ENCODE data around the gene PIGH. TPM values are rescaled to one million over a fixed set of nuclear protein-coding genes. Genes with fewer than 3 reads are reported as not detected.

The PIGH gene
- polyA plus RNA-seq, 12 donors: 12.6 to 18.2 (median 15.7) TPM; not detected in 2

DNA sequence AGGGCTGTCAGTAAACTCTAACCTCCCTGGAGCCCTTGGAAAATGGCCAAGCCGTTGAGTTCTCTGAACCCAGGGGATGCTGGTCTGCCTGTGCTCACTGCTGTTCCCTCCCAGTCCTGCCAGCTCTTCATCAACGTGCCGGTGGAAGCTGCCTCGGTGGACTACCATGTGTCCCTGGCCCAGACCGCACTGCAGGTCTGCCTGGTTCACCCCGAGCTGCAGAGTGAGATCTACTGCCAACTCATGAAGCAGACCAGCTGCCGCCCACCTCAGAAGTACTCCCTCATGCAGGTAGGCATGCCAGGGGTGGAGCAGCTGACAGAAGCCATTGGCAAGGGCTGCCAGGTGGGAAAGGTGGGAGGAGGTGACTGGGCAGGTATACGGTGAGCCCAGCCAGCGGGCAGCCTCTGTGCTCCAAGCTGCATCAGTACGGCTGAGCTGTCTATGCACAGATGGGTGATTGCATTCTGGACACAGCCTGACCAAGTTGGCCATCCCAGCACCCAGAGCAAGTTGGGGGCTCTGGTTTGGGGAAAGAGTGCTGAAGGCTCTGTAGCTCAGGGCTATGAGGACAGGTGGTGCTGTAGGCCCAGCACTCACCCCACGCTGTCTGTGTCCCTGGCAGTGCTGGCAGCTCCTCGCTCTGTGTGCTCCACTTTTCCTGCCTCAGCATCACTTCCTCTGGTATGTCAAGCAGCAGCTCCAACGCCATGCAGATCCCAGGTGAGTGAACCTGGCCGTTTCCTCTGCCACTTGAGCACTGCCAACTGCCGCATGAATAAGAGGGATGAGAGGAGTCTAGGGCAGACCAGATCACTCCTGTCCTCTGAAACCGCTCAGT lies 21.9 kb downstream of the PIGH start:
- no peak for DNase-seq

DNA sequence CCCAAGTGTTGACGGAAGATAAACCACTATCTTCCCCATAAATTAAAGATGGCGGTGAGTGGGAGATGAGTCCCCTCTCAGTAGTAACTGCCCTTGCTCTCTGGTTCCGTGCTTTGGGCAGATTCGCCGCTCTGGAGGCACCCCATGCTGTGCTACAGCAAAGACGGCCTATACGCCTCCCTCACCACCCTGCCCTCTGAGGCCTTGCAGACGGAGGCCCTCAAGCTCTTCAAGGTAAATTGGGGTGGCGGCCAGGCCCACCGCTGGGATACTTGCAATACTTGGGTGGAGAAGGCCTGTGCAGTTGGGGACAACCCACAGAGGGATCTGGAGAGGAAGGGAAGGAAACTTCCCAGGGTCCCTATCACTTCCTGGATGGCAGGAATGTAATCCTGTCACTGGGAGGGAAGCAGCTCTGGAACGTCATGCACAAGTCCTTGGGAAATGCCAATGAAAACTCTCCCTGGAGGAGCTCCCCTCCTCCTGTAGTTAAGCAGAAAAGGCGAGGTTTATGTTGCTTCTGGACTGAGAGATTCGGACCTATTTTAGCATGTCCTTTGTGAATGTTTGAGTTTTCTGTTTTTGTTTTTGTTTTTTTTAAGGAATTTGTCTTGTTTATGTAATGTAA lies 22.8 kb downstream of the PIGH start:
- DNase-seq: no peak

DNA sequence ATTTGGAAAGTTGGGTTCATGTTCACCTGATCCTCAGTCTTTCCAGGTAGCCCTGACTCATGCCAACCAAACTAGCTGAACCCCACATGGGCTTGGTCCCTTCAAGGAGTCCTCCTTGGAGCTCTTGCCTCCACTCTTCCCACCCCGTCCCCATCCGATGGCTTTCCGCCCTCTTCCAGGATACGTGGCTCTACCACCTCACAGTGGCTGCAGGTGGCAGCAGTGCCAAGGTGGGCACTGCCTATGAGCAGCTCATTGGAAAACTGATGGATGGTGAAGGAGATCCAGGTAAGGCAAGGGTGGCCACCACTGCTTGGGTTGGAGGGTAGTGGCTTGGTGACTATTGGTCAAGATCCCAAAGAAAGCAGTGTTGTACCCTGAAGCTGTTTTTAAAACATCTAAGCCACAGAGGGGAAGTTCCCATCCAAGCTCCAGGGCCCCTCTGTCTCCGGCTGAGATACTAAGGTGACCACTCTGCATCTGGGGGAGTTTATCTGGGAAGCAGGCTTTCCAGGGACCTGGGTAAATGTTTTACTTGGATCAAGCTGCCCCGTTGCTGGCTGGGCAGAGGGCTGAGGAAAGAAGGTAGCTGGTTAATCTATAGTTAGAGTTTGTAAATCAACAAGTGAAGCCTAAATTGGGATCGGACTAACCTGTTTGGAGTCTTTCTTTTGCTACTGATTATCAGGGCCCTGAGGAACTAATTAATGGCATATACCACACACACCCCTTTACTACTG lies 23.7 kb downstream of the PIGH start:
- no peak for DNase-seq

DNA sequence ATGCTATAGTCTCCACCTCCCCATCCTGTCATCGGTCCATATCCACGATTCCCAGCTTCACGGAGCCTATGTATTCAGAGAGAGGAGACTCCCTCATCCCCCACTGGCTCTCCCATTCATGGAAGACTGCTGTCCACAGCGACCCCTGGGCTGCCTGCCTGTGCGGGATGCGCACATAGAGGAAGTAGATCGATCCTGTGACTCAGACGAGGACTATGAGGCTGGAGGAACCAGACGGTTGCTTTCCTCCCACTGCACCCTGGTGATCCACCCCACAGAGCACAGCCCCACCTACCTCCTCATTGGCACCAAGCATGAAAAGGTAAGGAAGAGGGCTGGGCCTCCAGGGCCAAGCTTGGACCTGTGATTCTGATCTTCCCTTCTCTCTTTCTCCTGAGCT lies 24.4 kb downstream of the PIGH start:
- DNase-seq: no peak

DNA sequence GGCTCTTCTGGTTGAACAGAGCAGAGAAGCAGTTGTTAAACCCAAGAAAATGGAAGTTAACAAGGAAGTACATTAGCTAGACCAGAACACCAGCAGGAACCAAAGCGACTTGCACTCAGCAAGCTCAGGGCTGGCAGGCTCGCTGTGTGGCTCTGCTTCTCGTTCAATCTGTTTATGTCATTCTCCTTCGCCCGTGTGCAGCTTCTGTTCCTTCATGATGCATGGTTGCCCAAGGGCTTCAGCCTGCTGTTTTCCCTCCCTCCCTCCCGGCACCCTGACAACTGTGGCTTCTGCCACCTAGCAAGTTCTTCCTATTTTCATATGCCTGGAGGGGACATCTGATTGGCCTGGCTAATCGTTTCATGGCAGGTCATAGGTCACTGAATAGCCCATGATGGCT lies 25.3 kb downstream of the PIGH start:
- DNase-seq: no peak

DNA sequence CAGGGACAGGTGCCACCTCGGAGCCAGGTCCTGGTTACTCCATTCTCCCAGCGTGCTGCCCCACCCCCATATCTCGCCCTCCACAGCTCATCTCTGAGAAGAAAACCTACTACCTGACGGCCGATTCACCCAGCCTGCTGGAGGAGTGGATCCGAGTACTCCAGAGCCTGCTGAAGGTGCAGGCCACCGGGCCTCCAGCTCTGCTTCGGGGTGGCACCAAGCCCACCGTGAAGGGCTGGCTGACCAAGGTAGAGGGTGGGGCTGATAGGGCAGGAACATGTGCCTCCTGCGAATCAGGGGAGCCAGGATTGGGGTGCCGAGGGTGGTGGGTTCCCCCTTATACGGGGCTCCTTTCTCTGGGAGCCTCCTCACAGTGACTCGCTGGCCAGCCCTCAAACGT lies 25.9 kb downstream of the PIGH start:
- no peak for DNase-seq

DNA sequence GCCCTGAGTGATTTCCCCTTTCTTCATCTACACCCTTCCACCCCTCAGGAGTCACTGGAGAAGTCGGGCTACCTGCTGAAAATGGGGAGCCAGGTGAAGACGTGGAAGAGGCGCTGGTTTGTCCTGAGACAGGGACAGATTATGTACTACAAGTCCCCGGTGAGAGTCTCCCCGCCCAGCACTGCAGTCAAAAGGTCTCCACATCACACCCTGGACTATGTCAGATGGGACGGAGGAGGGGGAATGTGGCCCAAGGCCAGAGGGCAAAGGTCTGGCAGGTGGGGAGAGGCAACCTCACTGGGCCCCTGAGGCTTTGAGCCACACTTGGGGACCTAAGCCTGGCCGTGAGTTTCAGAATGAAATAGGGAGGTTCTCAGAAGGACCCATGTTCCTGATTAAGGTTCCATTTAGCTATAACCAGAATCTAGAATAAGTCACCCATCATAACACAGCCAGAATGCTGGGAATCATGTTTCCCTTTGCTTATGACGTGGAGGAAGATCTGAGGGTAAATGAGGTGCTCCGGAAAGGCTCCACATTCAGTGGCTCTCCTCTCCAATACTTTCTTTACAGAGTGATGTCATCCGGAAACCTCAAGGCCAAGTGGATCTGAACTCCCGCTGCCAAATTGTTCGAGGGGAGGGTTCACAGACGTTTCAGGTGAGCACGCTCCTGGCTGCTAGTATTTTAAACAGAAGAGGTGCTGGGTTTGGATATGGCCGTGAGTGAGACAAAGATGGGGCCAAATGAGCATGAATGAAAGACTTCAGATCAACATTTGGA lies 26.6 kb downstream of the PIGH start:
- DNase-seq: no peak

DNA sequence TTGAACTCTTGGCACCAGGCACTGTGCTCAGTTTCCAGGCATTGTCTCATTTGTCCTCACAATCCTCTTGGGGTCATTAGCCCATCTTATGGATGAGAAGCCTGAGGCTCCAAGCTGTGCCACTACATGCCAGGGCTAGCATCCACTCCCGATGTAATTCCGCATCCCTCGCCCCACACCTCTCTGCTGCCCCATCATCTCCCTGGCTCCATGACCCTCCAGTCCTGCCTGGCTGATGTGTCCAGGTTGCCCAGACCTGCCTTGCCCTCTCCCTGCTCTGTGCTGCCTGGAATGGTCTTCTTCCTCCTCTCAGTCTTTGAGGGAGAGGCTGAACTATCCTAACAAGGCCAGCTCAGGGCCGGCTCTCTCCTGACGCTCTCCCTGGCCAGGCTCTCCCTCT lies 27.5 kb downstream of the PIGH start:
- no peak for DNase-seq

DNA sequence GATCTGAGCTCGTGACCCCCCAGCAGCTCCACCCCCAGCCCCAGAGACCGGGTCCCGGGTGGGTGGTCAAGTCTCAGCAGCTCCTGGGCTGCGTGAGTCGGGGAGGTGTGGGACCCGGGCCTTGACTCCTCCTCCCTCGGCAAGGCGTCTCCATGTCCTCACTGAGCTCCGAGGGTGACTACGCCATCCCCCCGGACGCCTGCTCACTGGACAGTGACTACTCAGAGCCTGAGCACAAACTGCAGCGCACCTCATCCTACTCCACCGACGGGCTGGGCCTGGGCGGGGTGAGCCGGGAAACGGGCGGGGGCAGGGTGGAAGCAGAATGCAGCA lies 28.1 kb downstream of the PIGH start:
- no peak for DNase-seq

DNA sequence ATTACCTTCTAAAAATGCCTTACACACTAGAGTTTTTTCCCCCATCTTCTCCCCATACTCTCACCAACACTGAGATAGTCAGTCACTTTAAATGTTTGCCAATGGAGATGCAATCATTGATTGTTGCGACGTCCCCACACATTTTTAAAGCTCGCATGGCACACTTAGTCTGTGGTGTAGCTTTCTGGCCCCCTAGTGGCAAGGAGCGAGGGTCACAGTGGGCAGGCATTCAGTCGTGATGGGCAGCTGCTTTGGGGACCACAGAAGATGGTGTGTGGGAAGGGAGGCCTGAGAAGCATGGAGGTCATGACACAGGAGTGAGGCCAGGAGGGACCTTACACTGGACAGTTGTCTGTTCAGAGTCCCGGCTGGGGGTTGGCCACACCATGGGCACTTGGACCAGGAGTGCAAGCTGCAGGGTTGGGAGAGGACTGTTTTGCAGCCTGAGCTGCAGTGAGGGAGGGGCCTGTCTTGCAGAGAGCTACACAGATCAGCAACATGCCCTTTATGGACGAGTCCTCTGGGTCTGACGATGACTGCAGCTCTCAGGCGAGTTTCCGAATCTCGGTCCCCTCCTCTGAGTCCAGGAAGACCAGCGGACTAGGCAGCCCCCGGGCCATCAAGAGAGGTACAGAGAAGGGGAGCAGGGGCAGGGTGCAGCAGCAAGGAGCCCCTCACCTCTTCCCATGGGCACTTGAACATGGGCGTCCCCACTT lies 28.6 kb downstream of the PIGH start:
- peak; percentile 54 for DNase-seq

DNA sequence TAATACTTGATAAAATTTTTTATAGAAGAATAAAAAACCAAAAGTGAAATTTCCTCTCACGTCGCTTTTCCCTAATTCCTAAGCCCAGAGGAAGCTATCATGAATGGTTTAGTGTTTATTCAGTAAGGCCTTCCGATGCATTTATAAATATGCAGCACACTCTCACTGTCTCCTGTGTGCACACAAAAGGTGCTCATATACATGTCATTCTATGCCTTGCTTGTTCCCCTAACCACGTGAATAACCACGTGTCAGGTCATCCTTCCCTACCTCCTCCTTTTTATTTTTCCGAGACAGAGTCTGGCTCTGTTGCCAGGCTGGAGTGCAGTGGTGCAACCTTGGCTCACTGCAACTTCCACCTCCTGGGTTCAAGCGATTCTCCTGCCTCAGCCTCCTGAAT lies 29.6 kb downstream of the PIGH start:
- DNase-seq: no peak

DNA sequence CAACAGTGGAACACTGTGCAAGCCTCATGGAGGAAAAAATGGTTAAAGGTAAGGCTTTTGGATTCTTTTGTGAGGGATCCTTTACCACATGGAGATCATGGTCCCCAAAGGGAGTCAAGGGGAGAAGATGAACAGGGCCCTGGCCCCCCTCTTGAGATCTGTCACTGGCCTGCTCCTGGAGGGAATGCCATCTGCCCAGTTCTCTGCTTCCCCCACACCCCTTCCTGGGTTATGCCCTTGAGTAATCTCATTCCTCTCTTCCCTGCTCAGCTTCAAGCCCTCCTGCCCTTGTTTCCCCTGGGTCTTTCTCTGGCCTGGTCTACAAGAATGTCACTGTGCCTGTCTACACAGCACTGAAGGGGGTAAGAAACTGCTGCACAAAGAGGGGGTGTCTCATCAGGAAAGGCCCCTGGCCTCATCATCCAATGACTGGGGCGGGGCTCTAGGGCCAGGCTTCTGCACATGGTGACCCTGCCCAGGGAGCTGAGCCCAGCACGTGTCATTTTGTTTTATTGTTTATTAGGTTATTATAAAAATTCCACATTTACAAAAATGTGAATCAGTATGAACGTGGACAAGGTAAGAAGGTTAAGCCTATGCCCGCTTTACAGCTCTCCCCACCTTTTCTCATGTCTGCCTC lies 30.3 kb downstream of the PIGH start:
- no peak for DNase-seq

DNA sequence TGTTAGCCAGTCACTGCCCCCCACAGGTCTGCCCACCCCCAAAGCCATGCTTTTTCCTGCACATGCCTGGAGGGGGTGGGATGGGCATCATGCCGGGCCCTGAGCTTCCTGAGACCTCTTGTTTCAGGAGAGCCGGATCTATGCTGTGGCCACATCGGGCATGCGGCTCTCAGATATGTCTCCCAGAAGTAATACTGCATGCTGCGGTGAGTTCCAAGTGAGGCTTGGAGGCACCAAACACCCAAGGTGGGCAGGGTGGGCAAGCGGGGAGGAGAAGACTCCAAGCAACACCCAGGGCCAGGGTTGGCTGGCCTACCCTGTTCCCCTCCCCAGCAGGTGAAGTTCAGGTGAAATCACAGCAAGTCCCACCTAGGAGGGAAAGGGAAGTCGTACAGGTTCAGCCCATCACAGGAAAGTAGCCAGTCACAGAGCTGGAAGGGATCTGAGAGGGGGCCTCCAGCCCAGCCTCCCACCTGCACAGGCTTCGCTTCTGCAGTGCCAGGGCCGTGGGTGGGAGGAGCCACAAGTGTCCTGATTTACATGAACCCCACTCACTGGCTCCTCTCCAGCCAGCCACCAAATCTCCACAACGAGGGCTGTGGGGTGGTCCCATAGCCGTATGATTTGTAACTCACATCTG lies 30.9 kb downstream of the PIGH start:
- DNase-seq: no peak

DNA sequence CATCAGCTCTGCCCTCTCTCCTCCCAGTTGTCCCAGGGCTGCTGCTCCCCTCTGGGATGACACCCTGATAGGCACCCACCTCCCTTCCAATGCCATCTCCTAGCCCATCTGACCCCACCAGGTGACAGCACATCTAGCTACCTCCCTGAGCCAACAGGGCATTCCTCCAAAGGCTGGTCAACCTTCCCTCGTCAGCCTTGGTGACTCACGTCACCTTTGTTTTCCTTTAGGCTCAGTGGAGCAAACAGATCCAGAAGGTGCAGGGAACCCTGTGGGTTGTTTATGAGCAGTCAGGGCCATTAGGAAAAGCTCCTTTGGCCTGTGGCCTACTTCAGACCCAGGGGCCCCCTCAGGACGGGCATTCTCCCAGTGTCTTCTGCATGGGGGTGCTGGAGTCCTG lies 32.4 kb downstream of the PIGH start:
- DNase-seq: no peak

DNA sequence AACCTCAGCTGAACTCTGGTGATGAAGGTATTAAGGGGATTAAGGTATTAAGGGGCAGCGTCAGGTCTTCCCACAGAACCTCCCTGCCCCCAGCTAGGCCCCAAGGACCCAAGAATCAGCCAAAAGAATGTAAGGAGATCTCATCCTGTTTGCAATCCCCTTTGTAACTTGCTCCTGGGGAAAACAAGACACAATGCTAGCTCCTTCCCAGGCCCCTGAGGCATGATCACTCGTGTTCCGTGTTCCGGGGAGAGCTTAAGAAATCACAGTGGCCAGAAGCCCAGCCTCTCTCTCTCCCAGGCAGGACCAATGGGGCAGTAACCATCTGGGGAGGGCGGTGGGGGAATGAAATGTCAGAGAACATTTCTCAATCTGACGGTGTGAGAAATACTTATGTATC lies 33.2 kb downstream of the PIGH start:
- no peak for DNase-seq

DNA sequence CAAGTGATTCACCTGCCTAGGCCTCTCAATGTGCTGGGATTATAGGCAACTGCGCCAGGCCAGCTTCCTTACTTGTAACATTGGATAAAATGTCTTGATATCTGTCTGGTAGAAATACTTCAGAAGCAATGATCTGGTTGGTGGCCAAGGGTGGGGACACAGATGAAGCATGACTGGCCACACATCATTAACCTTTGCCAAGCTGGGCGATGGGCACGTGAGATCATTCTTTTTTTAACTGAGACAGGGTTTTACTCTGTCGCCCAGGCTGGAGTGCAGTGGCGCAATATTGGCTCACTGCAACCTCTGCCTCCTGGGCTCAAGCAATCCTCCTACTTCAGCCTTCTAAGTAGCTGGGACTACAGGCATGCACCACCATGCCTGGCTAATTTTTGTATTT lies 35.8 kb downstream of the PIGH start:
- no peak for DNase-seq

DNA sequence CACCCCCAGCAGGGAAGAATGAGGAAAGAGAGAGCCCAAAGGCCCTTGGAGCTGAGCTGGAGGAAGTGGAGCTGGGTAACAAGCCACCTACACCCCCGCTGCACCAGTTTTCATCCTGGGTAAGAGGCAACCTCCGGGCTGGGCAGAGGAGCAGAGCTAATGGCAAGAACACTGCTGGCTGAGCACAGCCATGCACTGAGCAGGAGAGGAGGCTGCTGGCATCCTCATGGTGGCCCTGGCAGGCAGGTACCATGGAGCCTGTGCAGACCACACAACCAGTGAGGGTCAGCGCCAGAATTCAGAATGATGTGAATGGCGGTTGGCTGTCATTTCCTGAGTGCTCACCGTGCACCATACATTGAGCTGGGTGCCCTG lies 37.3 kb downstream of the PIGH start:
- DNase-seq: no peak

DNA sequence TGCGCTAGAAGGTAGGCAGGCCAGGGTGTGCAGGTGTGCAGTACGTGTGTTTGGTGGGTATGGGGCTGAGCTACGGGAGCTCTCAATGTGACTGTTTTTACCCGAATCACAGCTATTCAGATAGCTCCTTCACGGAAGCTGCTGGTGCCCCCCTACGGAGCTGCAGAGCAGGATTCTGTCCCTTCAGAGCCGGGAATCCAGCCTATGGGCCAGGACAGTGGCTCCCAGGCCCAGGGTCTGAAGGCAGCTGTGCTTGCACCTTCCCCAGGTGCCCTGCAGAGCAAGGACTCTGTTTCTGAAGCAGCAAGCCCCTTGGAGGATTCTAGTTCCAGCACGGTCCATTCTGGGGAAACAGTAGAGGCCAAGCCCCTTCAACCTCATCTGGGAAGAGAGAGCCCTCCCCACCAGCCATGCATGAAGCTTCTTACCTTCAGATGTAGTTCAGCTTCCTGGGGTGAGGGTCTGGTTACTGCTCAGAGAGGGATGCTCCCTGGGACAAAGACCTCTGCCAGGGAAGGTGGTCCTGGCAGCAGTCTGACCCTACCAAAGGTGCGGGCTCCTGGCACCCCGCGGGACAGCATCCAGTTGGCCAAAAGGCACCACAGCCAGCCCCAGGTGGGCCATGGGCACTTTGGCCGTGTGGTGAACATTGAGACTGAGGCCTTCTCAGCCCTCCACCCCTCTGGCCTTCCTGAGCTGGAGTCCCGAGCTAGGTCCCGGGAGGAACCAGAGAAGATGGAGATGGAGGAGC lies 37.9 kb downstream of the PIGH start:
- no peak for DNase-seq

DNA sequence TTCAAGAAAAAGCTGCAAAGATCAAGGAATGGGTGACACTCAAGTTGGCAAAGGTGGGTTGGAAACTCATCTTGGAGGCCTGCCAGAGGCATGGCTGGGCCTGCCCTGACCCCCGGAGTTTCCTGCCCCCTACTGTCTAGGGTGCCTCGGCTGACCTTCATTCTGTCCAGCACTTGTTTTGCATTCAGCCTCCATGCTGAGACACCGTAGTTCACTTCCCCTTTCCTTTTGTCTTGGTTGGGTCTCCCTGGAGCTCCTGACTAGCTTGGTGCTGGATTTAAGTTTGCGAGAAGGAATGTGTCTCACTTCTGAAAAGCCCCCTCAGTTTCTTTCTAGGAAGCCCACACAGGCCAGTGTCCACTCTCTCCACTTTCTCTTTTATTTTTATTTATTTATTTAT lies 40.4 kb downstream of the PIGH start:
- DNase-seq: no peak

DNA sequence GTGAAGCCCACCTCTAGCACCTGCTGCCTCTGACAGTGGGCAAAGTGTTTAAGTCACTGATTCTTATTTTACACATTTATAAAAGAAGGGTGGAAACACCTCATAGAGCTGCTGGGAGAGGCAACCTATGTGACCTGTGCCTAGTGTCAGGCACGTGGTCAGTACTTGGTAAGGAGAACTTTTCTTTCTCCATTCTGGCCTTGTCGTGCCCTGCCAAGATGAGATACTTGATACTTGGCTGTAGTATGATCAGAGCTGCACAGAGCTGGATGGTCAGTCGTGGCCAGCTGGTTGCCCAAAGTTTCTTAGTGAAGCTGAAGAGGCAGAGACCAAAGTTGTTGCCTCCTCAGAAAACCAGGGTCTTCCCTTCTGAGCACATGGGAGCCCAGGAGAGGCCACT lies 42.4 kb downstream of the PIGH start:
- no peak for DNase-seq

Data from muscle of arm (tissue), 12 donors.